ENCODE measurements around the gene LRRC57.
A peak's percentile ranks its signal among the peaks of the same experiment; 100 is the strongest.

Gene LRRC57

GRCh38 chr15:42499858-42500609 is 48.6 kb downstream of the LRRC57 start:
- FAIRE-seq (no peak), DNase-seq (ENCODE audit: insufficient read length, low spot score) (no peak)
- TF ChIP-seq CTCF (IDR thresholded peaks at IDR 0.05; ENCODE audit: insufficient read depth, missing control alignments), result no peak

GRCh38 chr15:42498212-42499068 is 50.2 kb downstream of the LRRC57 start:
- FAIRE-seq (no peak), DNase-seq (ENCODE audit: insufficient read length, low spot score) (no peak)
- TF ChIP-seq CTCF (IDR thresholded peaks at IDR 0.05; ENCODE audit: insufficient read depth, missing control alignments), result no peak

- TF ChIP-seq CTCF (IDR thresholded peaks at IDR 0.05; ENCODE audit: insufficient read depth, missing control alignments), result no peak
- no peak for FAIRE-seq
Measured at GRCh38 chr15:42495361-42496212, 53.0 kb downstream of the LRRC57 start, which contains the start of gene SNAP23. Gene SNAP23 (plus strand): TSS chr15:42495634. CDS start chr15:42511847, 16,213 bp downstream.

GRCh38 chr15:42494998-42495360 is 53.6 kb downstream of the LRRC57 start:
- no peak for TF ChIP-seq CTCF (IDR thresholded peaks at IDR 0.05; ENCODE audit: insufficient read depth, missing control alignments)
- FAIRE-seq, result no peak
- DNase-seq (ENCODE audit: insufficient read length, low spot score), result peak; percentile 31

More at GRCh38 chr15:42495361-42496212, 53.0 kb downstream of the LRRC57 start, which contains the start of gene SNAP23:
- peak; percentile 96 for DNase-seq (ENCODE audit: insufficient read length, low spot score)

GRCh38 chr15:42493679-42494078 is 54.9 kb downstream of the LRRC57 start:
- FAIRE-seq (no peak), DNase-seq (ENCODE audit: insufficient read length, low spot score) (no peak)
- TF ChIP-seq CTCF (IDR thresholded peaks at IDR 0.05; ENCODE audit: insufficient read depth, missing control alignments), result no peak

GRCh38 chr15:42491539-42492225 is 56.9 kb downstream of the LRRC57 start:
- no peak for DNase-seq (ENCODE audit: insufficient read length, low spot score)
- TF ChIP-seq CTCF (IDR thresholded peaks at IDR 0.05; ENCODE audit: insufficient read depth, missing control alignments), result no peak

More at GRCh38 chr15:42491539-42492225, 56.9 kb downstream of the LRRC57 start:
- FAIRE-seq, result no peak
